RKO (cell line): ENCODE data around the gene RAB21.
"Not testable (repeated sequence)": the region's sequence is repeated elsewhere in the genome, so short reads cannot be mapped to it uniquely, and the experiment has no call there.

Source experiments
- DNase-seq: peaks from one replicate; pipeline ENCODE4 v3.0.0-alpha.2; 2016; ENCODE audit warnings: low spot score

Gene RAB21

GRCh38 chr12:71752891-71753290, 1.8 kb upstream of the RAB21 start:
- DNase-seq, result no peak

DNA sequence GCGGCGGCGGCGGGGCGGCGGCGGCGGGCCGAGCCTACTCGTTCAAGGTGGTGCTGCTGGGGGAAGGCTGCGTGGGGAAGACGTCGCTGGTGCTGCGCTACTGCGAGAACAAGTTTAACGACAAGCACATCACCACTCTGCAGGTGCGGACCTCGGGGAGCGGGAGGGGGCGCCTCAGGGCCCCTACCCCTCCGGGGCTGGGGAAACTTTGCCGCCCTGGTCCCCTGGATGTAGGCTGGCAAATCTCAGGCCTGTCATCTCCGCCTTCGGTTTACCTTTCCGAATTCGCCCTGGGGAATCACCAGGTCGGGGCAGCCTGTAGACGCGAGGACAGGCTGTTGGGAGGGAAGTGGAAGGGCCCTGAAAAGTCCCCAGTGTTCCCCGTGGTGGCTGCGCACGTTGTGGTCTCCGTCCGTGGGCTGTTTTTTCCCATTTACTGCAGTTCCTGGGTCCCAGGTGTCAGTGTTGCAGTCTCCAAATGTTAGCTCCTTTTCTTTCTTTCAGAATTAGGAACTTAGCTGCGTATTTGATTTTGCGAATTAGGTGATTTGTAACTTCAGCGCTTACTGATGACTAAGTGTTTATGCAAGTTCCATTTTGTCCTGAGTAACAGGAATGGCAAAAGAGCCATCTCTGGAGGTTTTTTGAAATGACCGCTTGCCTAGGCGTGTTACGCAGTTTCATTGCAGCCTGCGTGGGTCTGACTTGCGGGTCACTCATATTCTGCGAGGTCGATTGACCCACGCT, 656 bp downstream of the RAB21 start:
- DNase-seq, result peak; percentile 85

DNA sequence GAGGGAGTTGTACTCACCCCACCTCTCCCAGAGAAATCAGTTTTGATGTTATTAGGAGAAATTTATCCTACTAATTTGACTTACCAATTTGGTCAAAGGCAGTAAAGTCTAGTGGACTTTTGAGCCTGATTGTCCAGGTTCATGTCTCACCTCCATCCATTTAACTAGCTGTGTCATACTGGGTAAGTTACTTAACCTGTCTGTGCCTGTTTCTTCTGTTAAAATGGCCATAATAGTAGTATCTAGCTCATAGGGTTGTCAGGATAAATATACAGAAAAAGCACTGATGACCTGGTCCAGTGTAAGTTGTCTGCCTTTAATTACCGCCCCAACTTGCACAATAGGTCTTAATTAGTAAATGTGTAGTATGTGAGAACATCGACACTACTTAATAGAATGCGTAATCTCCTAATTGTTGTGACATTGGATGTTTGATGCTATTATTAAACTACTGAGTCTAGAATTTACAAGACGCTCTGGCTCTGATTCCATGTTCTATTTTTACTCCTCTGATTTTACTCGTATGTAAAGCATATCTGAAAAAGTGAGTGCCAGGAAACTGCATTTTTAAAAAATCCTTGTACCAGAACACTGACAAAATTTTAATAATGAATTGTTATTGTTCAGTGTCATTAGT, 1.5 kb downstream of the RAB21 start:
- peak; percentile 44 for DNase-seq

DNA sequence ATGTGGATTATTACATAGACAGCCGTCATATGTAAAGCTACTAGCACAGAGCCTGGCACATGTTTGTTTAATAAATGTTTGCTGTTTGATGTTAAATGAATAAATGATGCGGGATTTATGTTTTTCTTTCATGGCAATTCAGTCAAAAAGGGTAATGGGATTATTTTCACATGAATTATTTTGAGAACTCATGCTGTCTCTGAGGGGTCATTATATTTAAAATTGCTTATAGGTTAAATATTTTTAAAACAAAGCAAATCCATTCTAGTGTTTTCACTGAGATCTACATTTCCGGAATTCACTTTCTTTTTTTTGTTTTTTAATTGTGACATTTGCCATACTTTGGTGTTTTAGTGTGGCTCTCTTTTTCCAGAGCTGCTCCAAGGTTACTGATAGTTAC, 5.3 kb downstream of the RAB21 start:
- DNase-seq, result no peak

- no peak for DNase-seq
These were observed 5.8 kb downstream of the RAB21 start for GRCh38 chr12:71760471-71760870.

DNA sequence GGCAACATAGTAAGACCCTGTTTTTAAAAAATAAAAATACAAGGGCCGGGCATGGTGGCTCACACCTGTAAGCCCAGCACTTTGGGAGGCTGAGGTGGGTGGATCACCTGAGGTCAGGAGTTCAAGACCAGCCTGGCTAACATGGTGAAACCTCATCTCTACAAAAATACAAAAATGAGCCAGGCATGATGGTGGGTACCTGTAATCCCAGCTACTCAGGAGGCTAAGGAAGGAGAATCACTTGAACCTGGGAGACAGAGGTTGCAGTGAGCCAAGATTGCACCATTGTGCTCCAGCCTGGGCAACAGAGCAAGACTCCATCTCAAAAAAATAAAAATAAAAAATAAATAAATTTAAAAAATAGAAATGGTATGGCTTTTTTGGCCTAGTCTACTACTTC, 6.7 kb downstream of the RAB21 start:
- DNase-seq, result not testable (repeated sequence)

GRCh38 chr12:71763677-71764379, 9.2 kb downstream of the RAB21 start:
- DNase-seq, result no peak

- no peak for DNase-seq
These were observed 10.1 kb downstream of the RAB21 start for GRCh38 chr12:71764587-71765321.

DNA sequence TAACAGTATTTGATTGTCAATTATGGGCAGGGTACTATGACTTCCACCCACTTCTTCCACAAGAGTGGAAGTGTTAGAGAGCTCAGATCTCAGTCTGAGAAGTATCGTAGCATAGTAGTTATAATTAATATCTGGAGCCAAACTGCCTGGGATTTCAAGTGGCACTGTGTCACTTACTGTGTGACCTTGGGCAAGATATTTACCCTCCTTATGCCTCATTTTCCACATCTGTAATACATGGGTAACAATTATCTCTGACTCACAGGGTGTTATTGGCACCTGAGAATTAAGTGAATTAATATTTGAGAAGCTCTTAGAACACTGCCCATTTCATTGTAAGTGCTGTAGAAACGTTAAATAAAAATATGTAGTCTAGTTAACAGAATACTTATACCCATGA, 11.5 kb downstream of the RAB21 start:
- DNase-seq, result no peak

DNA sequence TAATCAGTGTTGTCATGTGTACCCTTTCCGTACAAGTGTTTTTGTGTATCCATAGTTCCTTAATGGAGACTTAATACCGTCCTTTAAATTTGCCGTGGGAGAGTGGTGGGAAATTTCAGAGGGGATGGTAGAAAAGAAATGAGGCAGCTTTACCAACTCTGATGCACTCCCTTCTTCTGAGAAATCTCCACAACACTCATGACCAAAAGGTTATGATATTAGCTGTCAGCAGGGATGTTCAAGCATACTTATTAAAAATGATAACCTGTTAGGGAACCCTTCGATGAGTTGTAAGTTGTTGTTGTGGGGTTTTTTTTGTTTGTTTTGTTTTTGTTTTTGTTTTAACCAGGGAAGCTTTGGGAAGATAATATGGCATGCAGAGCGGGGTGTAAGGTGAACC, 12.5 kb downstream of the RAB21 start:
- no peak for DNase-seq

DNA sequence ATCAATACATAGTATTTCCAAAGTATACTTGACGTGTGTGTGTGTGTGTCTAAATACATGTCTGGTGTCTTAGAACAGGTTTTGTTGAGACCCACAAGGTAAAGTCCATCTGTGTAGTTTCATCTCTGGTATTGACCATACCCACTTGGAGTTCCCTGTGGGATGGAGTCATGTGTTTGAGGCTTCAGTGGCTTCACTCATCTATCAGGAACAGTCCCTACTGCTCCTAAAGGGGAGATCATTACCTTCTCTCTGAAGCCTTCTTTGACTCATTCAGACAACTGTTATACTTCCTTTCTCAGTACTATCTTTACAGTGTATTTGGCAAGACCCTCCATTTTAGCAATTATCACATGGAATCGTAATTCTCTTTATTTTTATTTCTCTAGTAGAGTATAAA, 14.2 kb downstream of the RAB21 start:
- DNase-seq, result no peak

- DNase-seq, result no peak
These were observed 16.4 kb downstream of the RAB21 start for GRCh38 chr12:71771069-71771468.

- DNase-seq, result no peak
These were observed 18.1 kb downstream of the RAB21 start for GRCh38 chr12:71772735-71773134.

- peak; percentile 60 for DNase-seq
These were observed 25.7 kb downstream of the RAB21 start for GRCh38 chr12:71780237-71780822.

DNA sequence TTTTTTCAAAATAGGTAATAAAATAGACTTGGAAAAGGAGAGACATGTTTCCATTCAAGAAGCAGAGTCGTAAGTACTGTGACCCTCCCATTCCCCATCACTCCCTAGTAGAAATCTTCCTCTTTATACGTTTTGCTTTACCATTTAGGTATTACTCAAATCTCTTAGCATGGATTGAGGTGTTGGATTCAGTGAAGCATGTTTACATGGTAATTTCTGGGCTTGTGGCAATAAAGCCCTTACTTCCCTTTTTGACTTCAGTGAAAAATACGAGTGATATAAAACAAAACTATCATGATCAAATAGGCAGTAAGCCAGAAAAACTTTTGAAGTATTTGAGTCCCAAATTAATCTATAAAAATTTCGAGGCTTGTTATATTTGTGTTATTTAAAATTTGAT, 27.4 kb downstream of the RAB21 start:
- DNase-seq, result no peak

GRCh38 chr12:71786829-71787228, 32.2 kb downstream of the RAB21 start:
- no peak for DNase-seq

DNA sequence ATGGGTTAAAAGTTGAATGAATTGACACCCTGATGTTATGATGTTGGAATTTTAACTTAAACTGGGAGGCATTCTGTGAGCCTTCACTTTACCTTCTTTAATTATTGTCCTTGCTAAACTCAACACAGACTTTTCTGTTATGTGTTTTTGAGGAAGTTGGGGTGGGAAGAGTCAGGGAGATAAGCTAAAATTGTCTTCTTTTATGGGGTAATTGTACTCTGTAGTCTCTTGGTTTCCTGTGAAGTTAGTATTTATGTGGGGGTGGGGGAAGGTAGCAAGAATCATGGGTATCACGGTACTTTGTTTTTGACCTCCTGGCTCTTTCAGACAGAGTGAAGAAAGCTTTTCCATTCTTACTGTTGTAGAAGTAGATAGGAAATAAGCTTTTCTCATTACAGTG, 32.9 kb downstream of the RAB21 start:
- no peak for DNase-seq

DNA sequence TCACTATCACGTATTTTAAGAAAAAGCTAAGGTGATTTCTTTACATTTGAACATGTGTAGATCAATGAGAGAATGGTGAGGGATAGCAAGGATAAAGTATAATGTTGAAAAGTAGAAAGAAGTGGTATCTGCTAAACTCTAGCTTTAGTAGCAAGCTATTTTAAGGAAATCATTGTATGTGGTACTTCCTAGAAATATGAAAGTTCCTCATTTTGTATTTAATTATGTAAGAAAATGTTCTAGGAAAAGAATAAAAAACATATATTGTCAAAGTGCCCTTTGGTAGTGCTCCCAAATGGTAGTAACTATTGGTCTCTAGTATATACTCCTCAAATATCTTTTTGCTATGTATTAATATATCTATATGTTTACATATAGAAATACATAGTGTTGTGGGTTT, 35.7 kb downstream of the RAB21 start:
- no peak for DNase-seq

- no peak for DNase-seq
These were observed 36.9 kb downstream of the RAB21 start for GRCh38 chr12:71791473-71792150.

DNA sequence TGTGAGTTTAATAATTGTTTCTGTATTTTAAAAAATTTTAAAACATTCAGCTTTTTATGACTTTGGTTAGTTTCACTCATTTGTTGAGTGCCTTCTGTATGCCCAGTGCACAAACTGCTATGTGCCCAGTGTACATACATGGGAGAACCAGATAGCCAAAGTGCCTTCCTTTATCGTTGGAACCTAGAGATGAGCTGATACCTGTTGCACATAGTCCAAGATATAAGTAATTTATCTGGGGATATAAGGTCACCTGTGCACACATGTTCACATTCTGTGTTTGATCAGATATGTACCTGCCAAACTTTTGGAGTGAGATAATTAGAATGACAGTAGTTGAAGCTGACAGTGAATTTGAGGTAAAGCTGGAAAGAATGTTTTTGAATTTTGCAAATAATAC, 37.9 kb downstream of the RAB21 start:
- no peak for DNase-seq

GRCh38 chr12:71795901-71796300, 41.2 kb downstream of the RAB21 start:
- no peak for DNase-seq

GRCh38 chr12:71797531-71797930, 42.9 kb downstream of the RAB21 start:
- DNase-seq, result no peak
